A673 (cell line): ENCODE data around the gene PINLYP.

Experiments
- EZH2 ChIP-seq: fragments of 200-600 bp; sonication (generic); IDR thresholded peaks from 2 replicates; pipeline ENCODE4 v1.6.1; 2017; ENCODE audit warnings: borderline replicate concordance, low read depth, mild to moderate bottlenecking, mixed read lengths, antibody characterized with exemption, low read length; ENCODE audit not compliant: poor library complexity, severe bottlenecking
- TF ChIP-seq, protein P1 (sequence below): fragments of 300-800, 200-600 bp; sonication (generic); conservative IDR thresholded peaks from 2 replicates; pipeline ENCODE4 v1.5.1; 2017; ENCODE audit warnings: low read depth, mild to moderate bottlenecking, antibody characterized with exemption, low read length, moderate library complexity, mixed read lengths

DNA sequence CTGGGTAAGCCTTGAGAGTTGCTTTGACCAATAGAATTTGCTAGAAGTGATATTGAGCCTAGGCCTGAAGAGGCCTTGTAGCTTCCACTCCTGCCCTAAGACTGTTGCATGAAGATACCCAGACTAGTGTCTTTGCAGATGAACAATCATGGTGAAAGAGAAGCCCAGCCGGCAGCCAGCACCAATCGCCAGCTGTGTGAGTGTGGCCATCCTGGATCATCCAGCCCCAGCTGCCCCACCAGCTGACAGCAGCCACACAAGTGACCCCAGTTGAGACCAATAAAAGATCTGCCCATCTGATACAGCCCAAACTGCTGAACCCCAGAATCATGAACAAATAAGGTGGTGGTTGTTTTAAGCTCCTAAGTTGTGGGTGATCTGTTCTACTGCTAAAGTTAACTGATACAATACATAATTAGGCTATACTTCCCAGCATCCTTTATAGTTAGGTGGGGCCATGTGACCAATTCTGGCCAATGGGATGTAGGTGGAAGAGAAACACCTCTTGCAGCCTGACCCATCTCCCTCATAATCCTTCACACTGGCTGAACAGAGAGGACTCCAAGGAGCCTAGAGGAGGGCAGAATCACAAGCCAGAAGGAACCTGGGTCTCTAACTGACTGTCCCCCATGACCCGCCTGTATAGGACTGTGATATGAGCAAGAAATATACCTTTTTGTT lies 53.2 kb downstream of the PINLYP start:
- TF ChIP-seq, protein P1, sequence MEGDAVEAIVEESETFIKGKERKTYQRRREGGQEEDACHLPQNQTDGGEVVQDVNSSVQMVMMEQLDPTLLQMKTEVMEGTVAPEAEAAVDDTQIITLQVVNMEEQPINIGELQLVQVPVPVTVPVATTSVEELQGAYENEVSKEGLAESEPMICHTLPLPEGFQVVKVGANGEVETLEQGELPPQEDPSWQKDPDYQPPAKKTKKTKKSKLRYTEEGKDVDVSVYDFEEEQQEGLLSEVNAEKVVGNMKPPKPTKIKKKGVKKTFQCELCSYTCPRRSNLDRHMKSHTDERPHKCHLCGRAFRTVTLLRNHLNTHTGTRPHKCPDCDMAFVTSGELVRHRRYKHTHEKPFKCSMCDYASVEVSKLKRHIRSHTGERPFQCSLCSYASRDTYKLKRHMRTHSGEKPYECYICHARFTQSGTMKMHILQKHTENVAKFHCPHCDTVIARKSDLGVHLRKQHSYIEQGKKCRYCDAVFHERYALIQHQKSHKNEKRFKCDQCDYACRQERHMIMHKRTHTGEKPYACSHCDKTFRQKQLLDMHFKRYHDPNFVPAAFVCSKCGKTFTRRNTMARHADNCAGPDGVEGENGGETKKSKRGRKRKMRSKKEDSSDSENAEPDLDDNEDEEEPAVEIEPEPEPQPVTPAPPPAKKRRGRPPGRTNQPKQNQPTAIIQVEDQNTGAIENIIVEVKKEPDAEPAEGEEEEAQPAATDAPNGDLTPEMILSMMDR = no peak
- no peak for TF ChIP-seq EZH2
